ENCODE results near the gene RTL10.

RTL10 gene

DNA sequence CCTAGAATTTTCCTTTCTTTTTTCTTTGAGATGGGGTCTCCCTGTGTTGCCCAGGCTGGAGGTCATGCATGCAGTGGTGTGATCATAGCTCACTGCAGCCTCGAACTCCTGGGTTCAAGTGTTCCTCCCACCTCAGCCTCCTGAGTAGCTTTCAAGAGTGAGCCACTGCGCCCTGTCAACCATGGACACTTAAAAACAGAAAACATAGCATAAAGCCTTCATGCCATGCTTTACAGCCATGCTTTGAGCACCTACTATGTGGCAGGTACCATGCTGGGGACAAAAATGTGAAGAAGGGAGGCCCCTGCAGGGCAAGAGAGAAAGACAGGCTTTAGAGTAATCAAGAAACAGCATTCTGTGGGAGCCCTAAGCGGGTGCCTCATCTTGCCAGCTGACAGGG, 13.7 kb upstream of the RTL10 start:
- DNase-seq (ENCODE audit: low spot score) = no peak
- TF ChIP-seq, protein P1, sequence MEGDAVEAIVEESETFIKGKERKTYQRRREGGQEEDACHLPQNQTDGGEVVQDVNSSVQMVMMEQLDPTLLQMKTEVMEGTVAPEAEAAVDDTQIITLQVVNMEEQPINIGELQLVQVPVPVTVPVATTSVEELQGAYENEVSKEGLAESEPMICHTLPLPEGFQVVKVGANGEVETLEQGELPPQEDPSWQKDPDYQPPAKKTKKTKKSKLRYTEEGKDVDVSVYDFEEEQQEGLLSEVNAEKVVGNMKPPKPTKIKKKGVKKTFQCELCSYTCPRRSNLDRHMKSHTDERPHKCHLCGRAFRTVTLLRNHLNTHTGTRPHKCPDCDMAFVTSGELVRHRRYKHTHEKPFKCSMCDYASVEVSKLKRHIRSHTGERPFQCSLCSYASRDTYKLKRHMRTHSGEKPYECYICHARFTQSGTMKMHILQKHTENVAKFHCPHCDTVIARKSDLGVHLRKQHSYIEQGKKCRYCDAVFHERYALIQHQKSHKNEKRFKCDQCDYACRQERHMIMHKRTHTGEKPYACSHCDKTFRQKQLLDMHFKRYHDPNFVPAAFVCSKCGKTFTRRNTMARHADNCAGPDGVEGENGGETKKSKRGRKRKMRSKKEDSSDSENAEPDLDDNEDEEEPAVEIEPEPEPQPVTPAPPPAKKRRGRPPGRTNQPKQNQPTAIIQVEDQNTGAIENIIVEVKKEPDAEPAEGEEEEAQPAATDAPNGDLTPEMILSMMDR (IDR thresholded peaks at IDR 0.05; ENCODE audit: poor library complexity, severe bottlenecking) = peak; percentile 12
- H3K36me3 ChIP-seq (ENCODE audit: low read depth) = no peaks in the 10 kb centered on the region; the same call in 1 of the 2 replicates
- no peaks in the 10 kb centered on the region for H3K27me3 ChIP-seq (ENCODE audit: insufficient read depth, poor library complexity, severe bottlenecking)
- H3K27ac ChIP-seq (ENCODE audit: poor library complexity, severe bottlenecking) = no peak overlapping the region
- peaks cover 8% of the 10 kb centered on the region for H3K4me1 ChIP-seq (ENCODE audit: insufficient read depth, poor library complexity, severe bottlenecking)
- no peak overlapping the region for H3K4me3 ChIP-seq (ENCODE audit: severe bottlenecking)
- H3K9me3 ChIP-seq (ENCODE audit: severe bottlenecking) = peaks cover 4% of the 10 kb centered on the region
- ATAC-seq (ENCODE audit: low read depth) = no peak

DNA sequence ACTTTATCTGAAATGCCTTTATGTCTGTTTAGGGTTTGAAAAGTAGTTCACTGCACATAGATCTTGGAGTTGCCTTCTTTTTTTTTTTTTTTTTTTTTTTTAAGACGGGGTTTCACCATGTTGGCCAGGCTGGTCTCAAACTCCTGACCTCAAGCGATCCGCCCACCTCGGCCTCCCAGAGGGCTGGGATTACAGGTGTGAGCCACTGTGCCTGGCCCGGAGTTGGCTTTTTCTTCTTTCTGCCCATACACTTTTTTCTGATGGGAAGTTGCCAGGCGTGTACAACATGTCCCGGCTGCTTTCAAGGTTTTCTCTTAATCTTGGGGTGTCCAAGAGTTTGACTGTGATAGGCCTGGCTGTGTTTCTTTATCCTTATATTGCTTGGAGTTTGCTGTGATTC, 12.9 kb upstream of the RTL10 start:
- ATAC-seq (ENCODE audit: low read depth) = no peak
- Histone ChIP-seq H3K27me3 (ENCODE audit: insufficient read depth, poor library complexity, severe bottlenecking) (no peaks in the 10 kb centered on the region), H3K36me3 (ENCODE audit: low read depth) (no peaks in the 10 kb centered on the region; the same call in 1 of the 2 replicates), H3K27ac (ENCODE audit: poor library complexity, severe bottlenecking) (no peak overlapping the region), H3K4me3 (ENCODE audit: severe bottlenecking) (no peak overlapping the region), H3K4me1 (ENCODE audit: insufficient read depth, poor library complexity, severe bottlenecking) (peaks cover 8% of the 10 kb centered on the region), H3K9me3 (ENCODE audit: severe bottlenecking) (peaks cover 4% of the 10 kb centered on the region)
- TF ChIP-seq, protein P1 (IDR thresholded peaks at IDR 0.05; ENCODE audit: poor library complexity, severe bottlenecking) = no peak
- no peak for DNase-seq (ENCODE audit: low spot score)

DNA sequence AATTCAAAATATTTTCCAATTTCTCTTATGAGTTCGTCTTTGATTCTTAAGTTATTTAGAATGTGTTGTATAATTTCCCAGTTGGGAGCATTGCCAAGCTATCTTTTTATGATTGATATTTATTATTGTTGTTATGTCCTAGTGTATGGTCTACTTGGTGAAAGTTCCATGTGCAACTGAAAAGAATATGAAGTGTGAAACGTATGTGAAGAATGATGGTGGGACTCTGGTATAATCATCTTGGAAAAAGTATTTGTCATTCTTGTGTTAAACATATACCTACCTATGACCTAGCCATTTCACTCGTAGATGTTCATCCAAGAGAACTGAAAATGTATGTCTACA, 12.0 kb upstream of the RTL10 start:
- Histone ChIP-seq H3K4me3 (ENCODE audit: severe bottlenecking) (no peak overlapping the region), H3K27ac (ENCODE audit: poor library complexity, severe bottlenecking) (no peak overlapping the region), H3K36me3 (ENCODE audit: low read depth) (no peaks in the 10 kb centered on the region; the same call in 1 of the 2 replicates), H3K27me3 (ENCODE audit: insufficient read depth, poor library complexity, severe bottlenecking) (no peaks in the 10 kb centered on the region), H3K4me1 (ENCODE audit: insufficient read depth, poor library complexity, severe bottlenecking) (peaks cover 8% of the 10 kb centered on the region), H3K9me3 (ENCODE audit: severe bottlenecking) (peaks cover 4% of the 10 kb centered on the region)
- TF ChIP-seq, protein P1 (IDR thresholded peaks at IDR 0.05; ENCODE audit: poor library complexity, severe bottlenecking) = no peak
- DNase-seq (ENCODE audit: low spot score) = no peak
- no peak for ATAC-seq (ENCODE audit: low read depth)

DNA sequence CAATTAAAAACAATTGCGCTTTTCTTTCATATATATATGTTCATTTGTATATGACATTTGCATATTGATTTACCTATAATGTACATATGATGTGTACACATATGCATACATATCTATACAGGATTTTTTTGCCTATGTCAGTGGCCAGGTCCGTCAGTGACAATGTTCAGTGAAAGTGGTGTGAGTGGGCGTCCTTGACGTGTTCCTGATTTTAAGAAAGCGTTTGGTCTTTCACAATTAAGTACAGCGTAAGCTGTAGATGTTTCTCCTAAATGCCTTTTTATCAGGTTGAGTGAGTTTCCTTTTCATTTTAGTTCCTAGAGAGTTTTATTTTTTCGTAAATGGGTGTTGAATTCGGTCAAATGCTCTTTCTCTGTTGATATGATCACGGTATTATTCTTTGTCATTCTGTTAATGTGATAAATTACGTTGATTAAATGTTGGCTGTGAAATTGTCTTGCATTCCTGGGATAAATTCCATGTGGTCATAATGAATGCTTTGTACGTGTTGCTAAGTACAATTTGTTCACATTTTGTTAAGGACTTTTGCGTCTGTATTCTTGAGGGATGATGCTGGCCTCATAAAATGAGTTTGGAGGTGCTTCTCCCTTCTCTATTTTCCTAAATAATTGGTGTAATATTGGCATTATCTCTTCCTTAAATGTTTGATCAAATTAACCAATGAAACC, 10.6 kb upstream of the RTL10 start:
- DNase-seq (ENCODE audit: low spot score) (no peak), ATAC-seq (ENCODE audit: low read depth) (no peak)
- TF ChIP-seq, protein P1 (IDR thresholded peaks at IDR 0.05; ENCODE audit: poor library complexity, severe bottlenecking) = no peak
- no peaks in the 10 kb centered on the region for H3K27me3 ChIP-seq (ENCODE audit: insufficient read depth, poor library complexity, severe bottlenecking)
- peaks cover 4% of the 10 kb centered on the region for H3K9me3 ChIP-seq (ENCODE audit: severe bottlenecking)
- H3K4me1 ChIP-seq (ENCODE audit: insufficient read depth, poor library complexity, severe bottlenecking) = peaks cover 8% of the 10 kb centered on the region
- no peaks in the 10 kb centered on the region; the same call in 1 of the 2 replicates for H3K36me3 ChIP-seq (ENCODE audit: low read depth)
- H3K27ac ChIP-seq (ENCODE audit: poor library complexity, severe bottlenecking) = no peak overlapping the region
- no peak overlapping the region for H3K4me3 ChIP-seq (ENCODE audit: severe bottlenecking)

DNA sequence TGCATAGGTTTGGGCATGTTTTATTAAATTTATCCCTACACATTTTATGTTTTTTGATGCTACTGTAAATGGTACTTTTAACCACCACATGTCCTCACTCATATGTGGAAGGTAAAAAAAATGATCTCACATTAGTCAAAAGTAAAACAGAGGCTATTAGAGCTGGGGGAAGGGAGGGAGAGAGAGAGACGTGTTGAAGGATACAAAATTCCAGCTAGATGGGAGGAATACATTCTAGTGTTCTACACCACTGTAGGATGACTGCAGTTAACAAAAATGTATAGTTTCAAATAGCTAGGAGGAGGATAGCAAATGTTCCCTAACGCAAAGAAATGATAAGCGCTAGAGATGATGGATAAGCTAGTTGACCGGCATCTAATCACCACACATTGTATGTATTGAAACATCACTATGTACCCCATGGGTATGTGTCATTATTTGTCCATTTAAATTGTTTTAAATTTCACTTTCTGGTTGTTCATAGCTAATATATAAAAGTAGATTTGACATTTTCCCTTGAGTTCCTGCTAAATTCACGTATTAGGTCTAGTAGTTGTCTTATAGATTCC, 9.9 kb upstream of the RTL10 start:
- no peak for ATAC-seq (ENCODE audit: low read depth)
- Histone ChIP-seq H3K27ac (ENCODE audit: poor library complexity, severe bottlenecking) (no peak overlapping the region), H3K4me1 (ENCODE audit: insufficient read depth, poor library complexity, severe bottlenecking) (peaks cover 8% of the 10 kb centered on the region), H3K27me3 (ENCODE audit: insufficient read depth, poor library complexity, severe bottlenecking) (no peaks in the 10 kb centered on the region), H3K9me3 (ENCODE audit: severe bottlenecking) (peaks cover 4% of the 10 kb centered on the region), H3K4me3 (ENCODE audit: severe bottlenecking) (no peak overlapping the region), H3K36me3 (ENCODE audit: low read depth) (no peaks in the 10 kb centered on the region; the same call in 1 of the 2 replicates)
- no peak for DNase-seq (ENCODE audit: low spot score)
- TF ChIP-seq, protein P1 (IDR thresholded peaks at IDR 0.05; ENCODE audit: poor library complexity, severe bottlenecking) = no peak
